HepG2 (cell line): ENCODE results near the gene CALML6. TPM values are rescaled to one million over a fixed set of nuclear protein-coding genes. Genes with fewer than 3 reads are reported as not detected.

ENCODE experiments used
- MBD4 ChIP-seq: IDR thresholded peaks from 2 replicates; pipeline ENCODE4 v1.6.1; 2012; ENCODE audit warnings: low read length, inconsistent platforms, borderline replicate concordance
- NRL ChIP-seq: sonication (generic); formaldehyde crosslinking; IDR thresholded peaks from 2 replicates; pipeline ENCODE4 v1.5.0; 2020; ENCODE audit warnings: missing genetic modification reagents, mild to moderate bottlenecking, moderate library complexity, borderline replicate concordance
- RARA ChIP-seq: IDR thresholded peaks from 2 replicates; pipeline ENCODE4 v1.6.1; 2016; ENCODE audit warnings: missing genetic modification reagents, missing compliant biosample characterization
- SATB2 ChIP-seq: sonication (generic); formaldehyde crosslinking; IDR thresholded peaks from 2 replicates; pipeline ENCODE4 v1.5.0; 2020; ENCODE audit warnings: missing genetic modification reagents
- SIX1 ChIP-seq: sonication (generic); formaldehyde crosslinking; IDR thresholded peaks from 2 replicates; pipeline ENCODE4 v1.4.0; 2020; ENCODE audit warnings: missing genetic modification reagents, borderline replicate concordance
- TBX3 ChIP-seq: fragments of 450-650 bp; IDR thresholded peaks from 2 replicates; pipeline ENCODE4 v1.6.1; 2017; ENCODE audit warnings: antibody characterized with exemption, mild to moderate bottlenecking, inconsistent platforms, borderline replicate concordance
- TCF7L2 ChIP-seq: IDR thresholded peaks from 2 replicates; pipeline ENCODE4 v1.6.1; 2011; ENCODE audit warnings: mild to moderate bottlenecking, low read depth, low read length, moderate library complexity
- WIZ ChIP-seq: sonication (generic); formaldehyde crosslinking; IDR thresholded peaks from 2 replicates; pipeline ENCODE4 v1.5.1; 2020; ENCODE audit warnings: mild to moderate bottlenecking, missing genetic modification reagents
- ZNF331 ChIP-seq: sonication (generic); formaldehyde crosslinking; IDR thresholded peaks from 2 replicates; pipeline ENCODE4 v1.4.0; 2020; ENCODE audit warnings: missing genetic modification reagents
- ZNF367 ChIP-seq: sonication (generic); formaldehyde crosslinking; IDR thresholded peaks from 2 replicates; pipeline ENCODE4 v1.4.0; 2020; ENCODE audit warnings: missing genetic modification reagents, borderline replicate concordance
- ZNF432 ChIP-seq: sonication (generic); formaldehyde crosslinking; IDR thresholded peaks from 2 replicates; pipeline ENCODE4 v1.5.0; 2020; ENCODE audit warnings: missing genetic modification reagents, mild to moderate bottlenecking, borderline replicate concordance
- ZNF510 ChIP-seq: sonication (generic); formaldehyde crosslinking; IDR thresholded peaks from 2 replicates; pipeline ENCODE4 v1.4.0; 2020; ENCODE audit warnings: low read depth, mild to moderate bottlenecking, missing genetic modification reagents
- ZNF816 ChIP-seq: sonication (generic); formaldehyde crosslinking; IDR thresholded peaks from 2 replicates; pipeline ENCODE4 v1.8.0; 2022; ENCODE audit warnings: missing genetic modification reagents, mild to moderate bottlenecking, borderline replicate concordance
- polyA plus RNA-seq, 8 experiments: library from polyadenylated mRNA; depleted of rRNA in 3 of 8; stranded (reverse) in 7 of 8; unstranded in 1 of 8; fragments of >200 nt; fragmentation: Illumina TruSeq in 4 of 8; extraction: Trizol in 4 of 8; gene quantifications; 2 replicates each; pipeline versions ENCODE4 v1.2.1 to v1.2.3, GENCODE V29; 2011 to 2016; ENCODE audit warnings: low read depth in 4 of 8, missing spikeins in 1 of 8, mixed read lengths in 1 of 8; ENCODE audit not compliant: insufficient read depth in 1 of 8
- total RNA-seq, 5 experiments: library from RNA; depleted of rRNA; stranded (reverse); fragments of >200 nt; fragmentation: Illumina TruSeq; extraction: Trizol; gene quantifications; 2 replicates each; pipeline ENCODE4 v1.2.3, GENCODE V29; 2016; ENCODE audit warnings: low read depth in 1 of 5
- TF ChIP-seq, protein P1 (sequence below): sonication (generic); formaldehyde crosslinking; IDR thresholded peaks from 2 replicates; pipeline ENCODE4 v1.4.0; 2020; ENCODE audit warnings: mild to moderate bottlenecking, missing genetic modification reagents, borderline replicate concordance
- TF ChIP-seq, protein P2 (sequence below): sonication (generic); formaldehyde crosslinking; IDR thresholded peaks from one replicate; pipeline ENCODE4 v1.5.1; 2020; ENCODE audit warnings: mild to moderate bottlenecking, missing genetic modification reagents; ENCODE audit errors: not compliant biosample characterization
- TF ChIP-seq, protein P3 (sequence below): sonication (generic); formaldehyde crosslinking; IDR thresholded peaks from 2 replicates; pipeline ENCODE4 v1.8.1; 2023; ENCODE audit warnings: mild to moderate bottlenecking, inconsistent platforms, moderate library complexity, missing genetic modification reagents, borderline replicate concordance

Gene CALML6
- total and polyA plus RNA-seq, 2 of the 13 experiments (the other 11 are each of a cell fraction or from before 2014, with no cell fraction given), result 0.11 to 0.12 TPM

DNA sequence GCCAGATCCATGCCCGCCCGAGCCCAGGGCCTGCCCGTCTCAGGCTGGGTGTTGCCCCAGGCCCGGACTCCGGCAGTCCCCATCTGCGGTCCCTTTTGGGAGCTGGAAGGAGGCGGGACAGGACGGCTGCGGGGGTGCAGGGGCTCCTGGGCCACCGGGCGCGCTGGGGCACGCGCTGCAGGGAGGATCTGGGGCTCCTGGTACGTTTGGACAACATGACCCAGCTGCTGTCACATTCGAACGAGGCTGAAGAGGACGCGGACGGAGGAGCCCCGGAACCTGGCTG is 6.6 kb upstream of the CALML6 start (continued):
- TF ChIP-seq, protein P1, sequence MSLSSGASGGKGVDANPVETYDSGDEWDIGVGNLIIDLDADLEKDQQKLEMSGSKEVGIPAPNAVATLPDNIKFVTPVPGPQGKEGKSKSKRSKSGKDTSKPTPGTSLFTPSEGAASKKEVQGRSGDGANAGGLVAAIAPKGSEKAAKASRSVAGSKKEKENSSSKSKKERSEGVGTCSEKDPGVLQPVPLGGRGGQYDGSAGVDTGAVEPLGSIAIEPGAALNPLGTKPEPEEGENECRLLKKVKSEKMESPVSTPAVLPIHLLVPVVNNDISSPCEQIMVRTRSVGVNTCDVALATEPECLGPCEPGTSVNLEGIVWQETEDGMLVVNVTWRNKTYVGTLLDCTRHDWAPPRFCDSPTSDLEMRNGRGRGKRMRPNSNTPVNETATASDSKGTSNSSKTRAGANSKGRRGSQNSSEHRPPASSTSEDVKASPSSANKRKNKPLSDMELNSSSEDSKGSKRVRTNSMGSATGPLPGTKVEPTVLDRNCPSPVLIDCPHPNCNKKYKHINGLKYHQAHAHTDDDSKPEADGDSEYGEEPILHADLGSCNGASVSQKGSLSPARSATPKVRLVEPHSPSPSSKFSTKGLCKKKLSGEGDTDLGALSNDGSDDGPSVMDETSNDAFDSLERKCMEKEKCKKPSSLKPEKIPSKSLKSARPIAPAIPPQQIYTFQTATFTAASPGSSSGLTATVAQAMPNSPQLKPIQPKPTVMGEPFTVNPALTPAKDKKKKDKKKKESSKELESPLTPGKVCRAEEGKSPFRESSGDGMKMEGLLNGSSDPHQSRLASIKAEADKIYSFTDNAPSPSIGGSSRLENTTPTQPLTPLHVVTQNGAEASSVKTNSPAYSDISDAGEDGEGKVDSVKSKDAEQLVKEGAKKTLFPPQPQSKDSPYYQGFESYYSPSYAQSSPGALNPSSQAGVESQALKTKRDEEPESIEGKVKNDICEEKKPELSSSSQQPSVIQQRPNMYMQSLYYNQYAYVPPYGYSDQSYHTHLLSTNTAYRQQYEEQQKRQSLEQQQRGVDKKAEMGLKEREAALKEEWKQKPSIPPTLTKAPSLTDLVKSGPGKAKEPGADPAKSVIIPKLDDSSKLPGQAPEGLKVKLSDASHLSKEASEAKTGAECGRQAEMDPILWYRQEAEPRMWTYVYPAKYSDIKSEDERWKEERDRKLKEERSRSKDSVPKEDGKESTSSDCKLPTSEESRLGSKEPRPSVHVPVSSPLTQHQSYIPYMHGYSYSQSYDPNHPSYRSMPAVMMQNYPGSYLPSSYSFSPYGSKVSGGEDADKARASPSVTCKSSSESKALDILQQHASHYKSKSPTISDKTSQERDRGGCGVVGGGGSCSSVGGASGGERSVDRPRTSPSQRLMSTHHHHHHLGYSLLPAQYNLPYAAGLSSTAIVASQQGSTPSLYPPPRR (CRISPR knock-in tag), result no peak
- TF ChIP-seq ZNF331 (CRISPR knock-in tag) (no peak), TCF7L2 (no peak), ZNF367 (no peak), ZNF510 (CRISPR knock-in tag) (no peak), MBD4 (no peak), WIZ (CRISPR knock-in tag) (no peak), RARA (CRISPR knock-in tag) (no peak), SIX1 (no peak), ZNF432 (no peak), ZNF816 (CRISPR knock-in tag) (no peak), NRL (CRISPR knock-in tag) (peak; percentile 14; the same call in 1 of the 2 replicates), SATB2 (CRISPR knock-in tag) (no peak), TBX3 (no peak)
- TF ChIP-seq, protein P2, sequence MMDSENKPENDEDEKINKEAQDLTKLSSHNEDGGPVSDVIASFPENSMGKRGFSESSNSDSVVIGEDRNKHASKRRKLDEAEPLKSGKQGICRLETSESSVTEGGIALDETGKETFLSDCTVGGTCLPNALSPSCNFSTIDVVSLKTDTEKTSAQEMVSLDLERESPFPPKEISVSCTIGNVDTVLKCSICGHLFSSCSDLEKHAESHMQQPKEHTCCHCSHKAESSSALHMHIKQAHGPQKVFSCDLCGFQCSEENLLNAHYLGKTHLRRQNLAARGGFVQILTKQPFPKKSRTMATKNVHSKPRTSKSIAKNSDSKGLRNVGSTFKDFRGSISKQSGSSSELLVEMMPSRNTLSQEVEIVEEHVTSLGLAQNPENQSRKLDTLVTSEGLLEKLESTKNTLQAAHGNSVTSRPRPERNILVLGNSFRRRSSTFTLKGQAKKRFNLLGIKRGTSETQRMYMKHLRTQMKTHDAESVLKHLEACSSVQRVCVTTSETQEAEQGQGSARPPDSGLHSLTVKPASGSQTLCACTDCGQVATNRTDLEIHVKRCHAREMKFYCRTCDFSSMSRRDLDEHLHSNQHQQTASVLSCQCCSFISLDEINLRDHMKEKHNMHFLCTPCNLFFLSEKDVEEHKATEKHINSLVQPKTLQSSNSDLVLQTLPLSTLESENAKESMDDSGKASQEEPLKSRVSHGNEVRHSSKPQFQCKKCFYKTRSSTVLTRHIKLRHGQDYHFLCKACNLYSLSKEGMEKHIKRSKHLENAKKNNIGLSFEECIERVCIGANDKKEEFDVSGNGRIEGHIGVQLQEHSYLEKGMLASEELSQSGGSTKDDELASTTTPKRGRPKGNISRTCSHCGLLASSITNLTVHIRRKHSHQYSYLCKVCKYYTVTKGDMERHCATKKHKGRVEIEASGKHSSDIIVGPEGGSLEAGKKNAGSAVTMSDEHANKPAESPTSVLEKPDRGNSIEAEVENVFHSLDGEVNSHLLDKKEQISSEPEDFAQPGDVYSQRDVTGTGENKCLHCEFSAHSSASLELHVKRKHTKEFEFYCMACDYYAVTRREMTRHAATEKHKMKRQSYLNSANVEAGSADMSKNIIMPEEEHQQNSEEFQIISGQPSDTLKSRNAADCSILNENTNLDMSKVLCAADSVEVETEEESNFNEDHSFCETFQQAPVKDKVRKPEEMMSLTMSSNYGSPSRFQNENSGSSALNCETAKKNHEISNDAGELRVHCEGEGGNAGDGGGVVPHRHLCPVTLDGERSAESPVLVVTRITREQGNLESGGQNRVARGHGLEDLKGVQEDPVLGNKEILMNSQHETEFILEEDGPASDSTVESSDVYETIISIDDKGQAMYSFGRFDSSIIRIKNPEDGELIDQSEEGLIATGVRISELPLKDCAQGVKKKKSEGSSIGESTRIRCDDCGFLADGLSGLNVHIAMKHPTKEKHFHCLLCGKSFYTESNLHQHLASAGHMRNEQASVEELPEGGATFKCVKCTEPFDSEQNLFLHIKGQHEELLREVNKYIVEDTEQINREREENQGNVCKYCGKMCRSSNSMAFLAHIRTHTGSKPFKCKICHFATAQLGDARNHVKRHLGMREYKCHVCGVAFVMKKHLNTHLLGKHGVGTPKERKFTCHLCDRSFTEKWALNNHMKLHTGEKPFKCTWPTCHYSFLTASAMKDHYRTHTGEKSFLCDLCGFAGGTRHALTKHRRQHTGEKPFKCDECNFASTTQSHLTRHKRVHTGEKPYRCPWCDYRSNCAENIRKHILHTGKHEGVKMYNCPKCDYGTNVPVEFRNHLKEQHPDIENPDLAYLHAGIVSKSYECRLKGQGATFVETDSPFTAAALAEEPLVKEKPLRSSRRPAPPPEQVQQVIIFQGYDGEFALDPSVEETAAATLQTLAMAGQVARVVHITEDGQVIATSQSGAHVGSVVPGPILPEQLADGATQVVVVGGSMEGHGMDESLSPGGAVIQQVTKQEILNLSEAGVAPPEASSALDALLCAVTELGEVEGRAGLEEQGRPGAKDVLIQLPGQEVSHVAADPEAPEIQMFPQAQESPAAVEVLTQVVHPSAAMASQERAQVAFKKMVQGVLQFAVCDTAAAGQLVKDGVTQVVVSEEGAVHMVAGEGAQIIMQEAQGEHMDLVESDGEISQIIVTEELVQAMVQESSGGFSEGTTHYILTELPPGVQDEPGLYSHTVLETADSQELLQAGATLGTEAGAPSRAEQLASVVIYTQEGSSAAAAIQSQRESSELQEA (CRISPR knock-in tag), result no peak
- TF ChIP-seq, protein P3, sequence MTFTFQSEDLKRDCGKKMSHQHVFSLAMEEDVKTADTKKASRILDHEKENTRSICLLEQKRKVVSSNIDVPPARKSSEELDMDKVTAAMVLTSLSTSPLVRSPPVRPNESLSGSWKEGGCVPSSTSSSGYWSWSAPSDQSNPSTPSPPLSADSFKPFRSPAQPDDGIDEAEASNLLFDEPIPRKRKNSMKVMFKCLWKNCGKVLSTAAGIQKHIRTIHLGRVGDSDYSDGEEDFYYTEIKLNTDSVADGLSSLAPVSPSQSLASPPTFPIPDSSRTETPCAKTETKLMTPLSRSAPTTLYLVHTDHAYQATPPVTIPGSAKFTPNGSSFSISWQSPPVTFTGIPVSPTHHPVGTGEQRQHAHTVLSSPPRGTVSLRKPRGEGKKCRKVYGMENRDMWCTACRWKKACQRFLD (CRISPR knock-in tag), result no peak
